GM19438 (cell line): Measurements from ENCODE around the gene RTP5.

Source experiments
- ATAC-seq: cut with Tn5 transposase; IDR thresholded peaks from one replicate; pipeline ENCODE4 v1.9.1; 2021; ENCODE audit warnings: low read depth; ENCODE audit not compliant: unreplicated experiment

RTP5 gene

GRCh38 chr2:241843321-241844065 lies 26.0 kb upstream of the RTP5 start:
- no peak for ATAC-seq

- no peak for ATAC-seq
Measured at GRCh38 chr2:241844066-241844728, 25.3 kb upstream of the RTP5 start.

GRCh38 chr2:241844831-241845578 lies 24.5 kb upstream of the RTP5 start:
- ATAC-seq, result no peak

- ATAC-seq, result no peak
Measured at GRCh38 chr2:241846406-241846805, 23.1 kb upstream of the RTP5 start.

DNA sequence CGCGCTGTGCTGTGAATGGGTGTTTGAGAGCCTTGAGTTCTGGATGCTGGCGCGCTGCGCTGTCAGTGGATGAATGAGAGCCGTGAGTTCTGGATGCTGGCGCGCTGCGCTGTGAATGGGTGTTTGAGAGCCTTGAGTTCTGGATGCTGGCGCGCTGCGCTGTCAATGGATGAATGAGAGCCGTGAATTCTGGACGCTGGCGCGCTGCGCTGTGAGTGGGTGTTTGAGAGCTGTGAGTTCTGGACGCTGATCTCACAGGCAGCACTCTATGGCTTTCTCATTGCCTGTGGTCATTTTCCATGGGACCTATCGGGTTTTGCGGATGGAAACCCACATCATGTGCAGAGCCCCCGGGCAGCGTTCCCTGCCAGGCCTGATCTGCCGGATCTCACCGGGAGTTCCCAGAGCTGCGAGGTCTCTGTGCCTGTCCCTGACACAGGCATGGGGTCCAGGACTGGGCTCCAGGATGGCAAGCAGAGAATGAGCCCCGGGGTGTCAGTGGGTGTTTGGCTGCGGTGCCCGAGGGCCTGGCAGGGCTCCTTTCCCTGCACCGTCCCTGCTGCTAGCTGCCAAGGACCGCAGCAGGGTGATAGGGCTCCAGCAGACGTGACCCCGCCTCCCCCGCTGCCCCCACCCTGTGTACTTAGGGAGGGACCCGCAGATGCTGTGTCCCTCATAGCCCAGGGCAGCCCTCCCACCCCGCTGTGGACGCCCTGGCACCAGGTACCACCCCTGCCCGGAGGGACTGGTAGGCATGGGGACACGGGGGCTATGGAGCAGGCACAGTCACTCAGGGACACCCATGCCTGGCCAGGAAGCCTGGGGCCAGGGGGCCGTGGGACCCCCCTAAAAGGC lies 20.5 kb upstream of the RTP5 start:
- ATAC-seq, result no peak

GRCh38 chr2:241849616-241850543 lies 19.6 kb upstream of the RTP5 start:
- no peak for ATAC-seq

GRCh38 chr2:241850544-241851324 lies 18.8 kb upstream of the RTP5 start:
- no peak for ATAC-seq

GRCh38 chr2:241851325-241852115 lies 18.0 kb upstream of the RTP5 start:
- ATAC-seq, result no peak

DNA sequence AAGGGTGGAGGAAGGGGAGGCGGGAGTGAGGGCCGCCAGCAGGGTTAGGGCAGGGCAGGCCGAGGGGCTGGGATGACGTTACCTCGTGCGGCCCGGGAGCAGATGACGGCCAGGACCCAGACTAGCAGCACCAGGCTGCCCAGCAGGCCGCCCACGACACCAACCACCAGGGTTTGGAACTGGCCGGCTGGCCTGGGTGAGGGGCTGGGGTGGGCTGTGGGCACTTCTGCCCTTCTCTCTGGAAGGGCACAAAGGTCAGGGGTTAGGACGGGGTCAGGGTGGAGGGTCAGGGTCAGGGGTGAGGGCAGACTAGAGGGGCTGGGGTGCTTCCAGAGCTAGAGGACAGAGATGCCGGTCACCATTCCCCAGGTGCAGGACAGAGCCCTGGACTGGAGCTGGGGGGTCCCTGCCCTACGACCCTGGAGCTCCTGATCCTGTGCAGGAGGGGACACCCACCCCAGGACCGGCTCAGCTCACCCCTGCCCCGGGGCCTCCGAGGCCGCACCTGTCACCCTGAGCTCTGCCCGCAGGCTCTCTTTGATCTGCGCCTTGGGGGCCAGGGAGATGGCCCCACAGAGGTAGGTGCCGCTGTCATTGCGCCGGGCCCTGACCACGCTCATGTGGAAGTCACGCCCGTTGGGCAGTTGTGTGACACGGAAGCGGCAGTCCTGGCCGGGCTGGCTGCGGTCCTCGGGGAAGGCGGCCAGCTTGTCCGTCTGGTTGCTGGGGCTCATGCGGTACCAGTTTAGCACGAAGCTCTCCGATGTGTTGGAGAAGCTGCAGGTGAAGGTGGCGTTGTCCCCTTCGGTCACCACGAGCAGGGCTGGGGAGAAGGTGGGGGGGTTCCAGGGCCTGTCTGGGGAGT lies 17.2 kb upstream of the RTP5 start:
- no peak for ATAC-seq

GRCh38 chr2:241852981-241853631 lies 16.4 kb upstream of the RTP5 start:
- ATAC-seq, result no peak

DNA sequence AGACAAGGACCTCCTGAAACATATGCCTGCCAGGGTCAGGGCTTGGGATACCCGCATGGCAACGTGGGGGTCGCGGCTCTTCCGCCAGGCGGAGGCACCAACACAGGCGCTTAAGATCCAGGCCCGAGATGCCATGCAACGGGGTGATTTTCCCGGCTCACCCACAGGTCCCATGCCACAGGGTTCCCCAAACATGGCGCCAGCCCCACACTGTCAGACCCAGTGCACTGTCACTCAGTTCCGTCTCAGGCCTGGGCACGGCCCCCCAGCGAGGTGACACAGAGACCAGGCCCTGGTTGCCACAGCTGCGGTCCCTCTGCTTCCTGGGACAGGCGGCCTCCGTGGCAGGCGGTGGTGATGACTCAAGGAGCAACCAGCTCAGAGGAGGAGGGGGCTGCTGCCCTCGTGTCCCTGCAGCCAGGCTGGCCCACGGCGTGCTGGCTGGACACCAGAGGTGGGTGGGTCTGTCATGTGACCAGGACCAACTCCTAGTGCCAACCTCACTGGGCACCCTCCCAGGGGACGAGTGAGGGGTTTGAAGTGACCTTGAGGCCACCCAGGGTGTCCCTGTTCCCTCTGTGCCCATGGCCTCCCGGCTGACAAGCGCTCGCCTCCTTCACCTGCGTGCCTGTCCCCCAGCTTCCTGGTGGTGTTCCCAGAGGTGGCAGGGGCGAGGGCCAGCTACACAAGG lies 15.7 kb upstream of the RTP5 start:
- ATAC-seq, result no peak

DNA sequence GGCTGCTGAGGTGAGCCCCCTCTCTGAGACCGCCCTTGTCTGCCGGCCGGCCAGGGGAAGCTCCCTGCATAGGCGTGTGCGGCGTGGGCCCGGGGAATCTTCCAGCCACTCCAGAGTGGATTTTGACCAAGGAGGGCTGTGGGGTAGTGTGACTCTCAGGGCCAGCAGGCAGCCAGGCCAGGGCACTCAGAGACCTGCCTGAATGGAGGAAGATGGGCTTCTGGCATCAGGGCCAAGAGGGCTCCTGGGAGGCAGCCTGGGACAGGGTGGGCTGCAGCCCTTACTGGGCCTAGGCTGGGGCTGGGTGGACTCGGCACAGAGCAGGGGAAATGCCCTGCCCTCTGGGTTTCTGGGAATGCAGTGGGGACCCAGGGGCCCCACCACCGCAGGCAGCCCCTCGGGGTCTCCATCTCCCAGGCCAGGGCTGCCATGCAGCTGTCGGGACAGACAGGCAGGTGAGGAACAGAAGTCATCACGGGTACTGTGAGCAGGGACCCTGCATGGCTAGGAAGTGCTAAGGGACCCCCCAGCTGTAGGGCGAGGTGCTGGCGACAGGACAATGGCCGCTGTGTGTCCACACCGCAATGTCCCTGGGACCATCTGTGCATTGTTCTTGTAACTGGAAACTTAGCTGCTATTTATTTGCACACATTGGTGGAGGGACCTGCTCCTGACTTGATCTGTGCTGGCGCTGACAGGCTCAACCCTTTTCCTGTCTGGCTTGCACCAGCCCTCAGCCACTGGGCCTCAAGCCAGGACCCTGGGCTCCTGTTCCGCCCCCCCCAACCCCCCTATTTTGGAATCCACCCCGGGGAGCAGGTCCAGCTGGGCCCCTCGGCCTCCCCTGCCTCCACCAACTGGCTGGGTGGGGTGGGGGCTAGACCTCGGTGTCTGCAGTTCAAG lies 14.9 kb upstream of the RTP5 start:
- no peak for ATAC-seq

DNA sequence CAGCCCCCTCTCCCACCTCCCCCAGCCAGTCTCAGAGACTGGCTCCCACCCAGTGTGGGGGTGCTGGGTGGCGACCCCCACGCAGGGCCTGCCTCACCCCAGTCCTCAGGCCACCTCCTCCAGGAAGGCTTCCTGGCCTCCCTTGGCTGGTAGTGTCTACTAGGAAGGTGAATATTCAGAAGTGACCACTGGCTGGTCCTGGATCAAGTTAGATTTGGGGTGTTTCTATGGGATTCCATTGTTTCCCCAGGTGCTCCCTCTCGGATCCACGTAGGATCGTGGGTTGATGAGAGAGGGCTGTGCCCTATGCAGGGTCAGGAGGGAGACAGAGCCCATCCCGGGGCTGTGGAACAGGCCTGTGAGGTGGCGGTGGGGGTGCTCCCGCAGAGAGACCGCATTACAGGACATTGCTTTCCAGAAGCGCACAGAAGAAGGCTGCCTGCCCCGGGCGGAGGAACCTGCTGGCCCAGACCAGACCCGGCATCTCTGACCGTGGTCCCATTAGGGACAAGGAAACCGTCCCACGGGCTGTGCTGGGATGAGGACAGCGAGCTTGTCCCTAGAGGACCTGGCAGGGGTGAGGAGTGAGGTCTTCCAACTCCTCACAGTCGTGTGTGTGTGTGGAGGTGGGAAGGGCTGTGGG lies 14.2 kb upstream of the RTP5 start:
- ATAC-seq, result no peak

GRCh38 chr2:241855888-241856422 lies 13.6 kb upstream of the RTP5 start:
- ATAC-seq, result no peak
